SK-N-SH treated with all-trans-retinoic acid at 6 μM for 48 hours (cell line): ENCODE results near the gene FBXL16.

Experiments
- ATAC-seq: fragments of 200-7000 bp; cut with Tn5 transposase; 3 replicates; pipeline ENCODE4 v1.9.1; 2020; ENCODE audit warnings: mild to moderate bottlenecking, moderate library complexity
- BACH2 ChIP-seq: fragments of 250-450 bp; sonication (Bioruptor Pico); IDR thresholded peaks from 2 replicates; pipeline ENCODE4 v1.9.0; 2021; ENCODE audit warnings: mild to moderate bottlenecking, borderline replicate concordance
- CREB5 ChIP-seq: fragments of 250-450 bp; sonication (Bioruptor Pico); IDR thresholded peaks from 2 replicates; pipeline ENCODE4 v1.5.1; 2020; ENCODE audit warnings: low read depth, mild to moderate bottlenecking, moderate library complexity
- CSDC2 ChIP-seq: fragments of 250-450 bp; sonication (Bioruptor Pico); IDR thresholded peaks from 2 replicates; pipeline ENCODE4 v1.5.0; 2020; ENCODE audit warnings: mild to moderate bottlenecking, moderate library complexity
- CSRNP3 ChIP-seq: fragments of 250-450 bp; sonication (Bioruptor Pico); IDR thresholded peaks from 2 replicates; pipeline ENCODE4 v1.5.1; 2021; ENCODE audit warnings: mild to moderate bottlenecking, moderate library complexity
- ESRRG ChIP-seq: fragments of 250-450 bp; sonication (Bioruptor Pico); IDR thresholded peaks from 2 replicates; pipeline ENCODE4 v1.6.1; 2021; ENCODE audit warnings: mild to moderate bottlenecking
- GLIS3 ChIP-seq: fragments of 250-450 bp; sonication (Bioruptor Pico); IDR thresholded peaks from 2 replicates; pipeline ENCODE4 v1.5.0; 2020; ENCODE audit warnings: mild to moderate bottlenecking, moderate library complexity
- ISL1 ChIP-seq: fragments of 250-450 bp; sonication (Bioruptor Pico); IDR thresholded peaks from 2 replicates; pipeline ENCODE4 v2.1.2; 2022; ENCODE audit warnings: mild to moderate bottlenecking, moderate library complexity
- OSR1 ChIP-seq: fragments of 250-450 bp; sonication (Bioruptor Pico); IDR thresholded peaks from 2 replicates; pipeline ENCODE4 v1.8.0; 2022; ENCODE audit warnings: moderate library complexity, mild to moderate bottlenecking, inconsistent platforms
- POU6F1 ChIP-seq: fragments of 250-450 bp; sonication (Bioruptor Pico); IDR thresholded peaks from 2 replicates; pipeline ENCODE4 v1.8.0; 2021; ENCODE audit warnings: low read depth, mild to moderate bottlenecking, moderate library complexity, borderline replicate concordance
- PPARA ChIP-seq: fragments of 250-450 bp; sonication (Bioruptor Pico); IDR thresholded peaks from 2 replicates; pipeline ENCODE4 v1.5.0; 2020; ENCODE audit warnings: mild to moderate bottlenecking, borderline replicate concordance
- SNAI2 ChIP-seq: fragments of 250-450 bp; sonication (Bioruptor Pico); IDR thresholded peaks from 2 replicates; pipeline ENCODE4 v1.5.0; 2020; ENCODE audit warnings: mild to moderate bottlenecking, moderate library complexity
- TCF4 ChIP-seq: fragments of 250-450 bp; sonication (Bioruptor Pico); IDR thresholded peaks from 2 replicates; pipeline ENCODE4 v1.8.0; 2021; ENCODE audit warnings: mild to moderate bottlenecking, moderate library complexity, borderline replicate concordance
- TOX ChIP-seq: fragments of 250-450 bp; sonication (Bioruptor Pico); IDR thresholded peaks from 2 replicates; pipeline ENCODE4 v1.8.0; 2021; ENCODE audit warnings: mild to moderate bottlenecking, moderate library complexity, borderline replicate concordance
- TSHZ2 ChIP-seq: fragments of 250-450 bp; sonication (Bioruptor Pico); IDR thresholded peaks from 2 replicates; pipeline ENCODE4 v1.5.0; 2020; ENCODE audit warnings: mild to moderate bottlenecking, moderate library complexity
- ZC3H10 ChIP-seq: fragments of 250-450 bp; sonication (Bioruptor Pico); IDR thresholded peaks from 2 replicates; pipeline ENCODE4 v1.5.1; 2021; ENCODE audit warnings: mild to moderate bottlenecking, moderate library complexity
- ZFP3 ChIP-seq: fragments of 250-450 bp; sonication (Bioruptor Pico); IDR thresholded peaks from 2 replicates; pipeline ENCODE4 v1.5.0; 2020; ENCODE audit warnings: mild to moderate bottlenecking, moderate library complexity
- ZFP30 ChIP-seq: fragments of 450-650 bp; formaldehyde crosslinking; IDR thresholded peaks from 2 replicates; pipeline ENCODE4 v1.5.0; 2022; ENCODE audit warnings: mild to moderate bottlenecking, moderate library complexity
- ZNF565 ChIP-seq: fragments of 450-650 bp; formaldehyde crosslinking; conservative IDR thresholded peaks from 2 replicates; pipeline ENCODE4 v1.5.0; 2020; ENCODE audit warnings: low read depth, mild to moderate bottlenecking, moderate library complexity
- ZNF8 ChIP-seq: fragments of 450-650 bp; formaldehyde crosslinking; IDR thresholded peaks from 2 replicates; pipeline ENCODE4 v1.5.0; 2020; ENCODE audit warnings: mild to moderate bottlenecking, moderate library complexity

The FBXL16 gene

GRCh38 chr16:676913-677312, 28.7 kb downstream of the FBXL16 start:
- no peak for ATAC-seq
- TF ChIP-seq ZC3H10 = no peak
- no peak for TF ChIP-seq BACH2 (CRISPR knock-in tag)
- TF ChIP-seq CSRNP3 (CRISPR knock-in tag) = no peak
- no peak for TF ChIP-seq GLIS3 (CRISPR knock-in tag)
- no peak for TF ChIP-seq ZNF8 (CRISPR knock-in tag)
- TF ChIP-seq CREB5 (CRISPR knock-in tag) = no peak
- TF ChIP-seq SNAI2 (CRISPR knock-in tag) = no peak
- no peak for TF ChIP-seq ESRRG (CRISPR knock-in tag)
- TF ChIP-seq POU6F1 (CRISPR knock-in tag) = no peak
- no peak for TF ChIP-seq TCF4 (CRISPR knock-in tag)
- TF ChIP-seq ZFP30 = no peak
- TF ChIP-seq TSHZ2 (CRISPR knock-in tag) = no peak

GRCh38 chr16:676565-676902, 29.1 kb downstream of the FBXL16 start:
- TF ChIP-seq POU6F1 (CRISPR knock-in tag) (no peak), ZNF565 (CRISPR knock-in tag) (no peak)
- no peak for ATAC-seq

- TF ChIP-seq ESRRG (CRISPR knock-in tag) (no peak), CSDC2 (CRISPR knock-in tag) (no peak), GLIS3 (CRISPR knock-in tag) (no peak), BACH2 (CRISPR knock-in tag) (no peak), ZNF8 (CRISPR knock-in tag) (no peak), TSHZ2 (CRISPR knock-in tag) (no peak), ISL1 (CRISPR knock-in tag) (no peak), PPARA (no peak), TCF4 (CRISPR knock-in tag) (no peak), TOX (CRISPR knock-in tag) (no peak), OSR1 (no peak), CSRNP3 (CRISPR knock-in tag) (no peak), ZFP3 (CRISPR knock-in tag) (no peak), ZFP30 (no peak), SNAI2 (CRISPR knock-in tag) (no peak)
- no peak for ATAC-seq
Observed at GRCh38 chr16:675884-676564, 29.6 kb downstream of the FBXL16 start.
